B cell (primary cell): ENCODE data around the gene GSTA4. TPM values are rescaled to one million over a fixed set of nuclear protein-coding genes. Genes with fewer than 3 reads are reported as not detected.
"Not testable (repeated sequence)": the region's sequence is repeated elsewhere in the genome, so short reads cannot be mapped to it uniquely, and the experiment has no call there.

ENCODE experiments used
- ATAC-seq: fragments of 200-7000 bp; cut with Tn5 transposase; one replicate; pipeline ENCODE4 v1.10.0; 2021; ENCODE audit warnings: low read depth, mild to moderate bottlenecking, moderate number of reproducible peaks, moderate library complexity
- CTCF ChIA-PET: fragments of 350-600 bp; sonication (Branson Sonifier 250); formaldehyde crosslinking; loops from one replicate; lab custom pipeline; 2021; ENCODE audit warnings: antibody characterized with exemption, inconsistent platforms; lab: Charles Lee
- POLR2A ChIA-PET: fragments of 350-600 bp; sonication (Branson Sonifier 250); formaldehyde crosslinking; loops from one replicate; lab custom pipeline; 2021; ENCODE audit warnings: antibody characterized with exemption; lab: Charles Lee
- DNase-seq: peaks from one replicate; pipeline ENCODE4 v3.0.0; 2013
- H2AFZ ChIP-seq: 2 replicates; pipeline ENCODE4 v1.6.1; 2012; ENCODE audit warnings: mild to moderate bottlenecking, low read depth, low read length; ENCODE audit not compliant: insufficient read depth, poor library complexity, severe bottlenecking
- H3K27ac ChIP-seq, 2 donors: 1 replicate in 1 of 2; 2 replicates in 1 of 2; pipeline ENCODE4 v1.5.1; 2012 to 2013; ENCODE audit warnings: low read length in 2 of 2, mild to moderate bottlenecking in 2 of 2, moderate library complexity in 1 of 2
- H3K27me3 ChIP-seq, 4 experiments: fragments of 200-600 bp in 1 of 4; sonication (generic) in 1 of 4; replicated peaks in 1 of 4; 1 replicate in 2 of 4; 2 replicates in 2 of 4; pipeline versions ENCODE4 v1.6.1 to v1.7.0; 2013 to 2016; ENCODE audit warnings: low read length in 3 of 4, mild to moderate bottlenecking in 2 of 4, mixed read lengths in 1 of 4, moderate library complexity in 1 of 4; ENCODE audit not compliant: insufficient read depth in 4 of 4, control insufficient read depth in 3 of 4; ENCODE audit errors: control extremely low read depth in 1 of 4
- H3K36me3 ChIP-seq, 2 experiments: replicated peaks in 1 of 2; 1 replicate in 1 of 2; 2 replicates in 1 of 2; pipeline versions ENCODE4 v1.6.1 to v1.7.1; 2013; ENCODE audit warnings: low read length in 1 of 2; ENCODE audit not compliant: insufficient read depth in 2 of 2, control insufficient read depth in 1 of 2; ENCODE audit errors: control extremely low read depth in 1 of 2, extremely low read depth in 1 of 2
- H3K4me1 ChIP-seq, 2 donors: fragments of 200-600 bp in 1 of 2; sonication (generic) in 1 of 2; 1 replicate in 1 of 2; 2 replicates in 1 of 2; pipeline versions ENCODE4 v1.5.1 to v1.6.1; 2013 to 2017; ENCODE audit warnings: low read length in 2 of 2; ENCODE audit not compliant: control insufficient read depth in 2 of 2, insufficient read depth in 2 of 2
- H3K4me2 ChIP-seq: replicated peaks from 2 replicates; pipeline ENCODE3; 2012; ENCODE audit warnings: mild to moderate bottlenecking, low read depth, low read length; ENCODE audit not compliant: poor library complexity, severe bottlenecking
- H3K4me3 ChIP-seq, 5 experiments: fragments of 200-600 bp in 1 of 5; sonication (generic) in 1 of 5; 1 replicate in 3 of 5; 2 replicates in 2 of 5; pipeline versions ENCODE4 v1.5.1 to v1.7.0; 2011 to 2016; ENCODE audit warnings: low read length in 4 of 5, mild to moderate bottlenecking in 4 of 5, low read depth in 2 of 5, control low read depth in 1 of 5, moderate library complexity in 1 of 5; ENCODE audit not compliant: insufficient read depth in 1 of 5; ENCODE audit errors: control extremely low read depth in 1 of 5, extremely low read depth in 1 of 5
- H3K79me2 ChIP-seq: fragments of 200-600 bp; sonication (generic); one replicate; pipeline ENCODE4 v1.6.0; 2016; ENCODE audit warnings: low read length; ENCODE audit not compliant: control insufficient read depth, insufficient read depth
- H3K9ac ChIP-seq: fragments of 200-600 bp; sonication (generic); 2 replicates; pipeline ENCODE4 v1.6.1; 2017; ENCODE audit warnings: mild to moderate bottlenecking, low read length, moderate library complexity
- H3K9me3 ChIP-seq, 3 donors: one replicate each; pipeline versions ENCODE4 v1.6.1 to v1.7.1; 2013; ENCODE audit warnings: low read length in 2 of 3; ENCODE audit not compliant: control insufficient read depth in 2 of 3, insufficient read depth in 1 of 3; ENCODE audit errors: control extremely low read depth in 1 of 3
- H4K20me1 ChIP-seq: 2 replicates; pipeline ENCODE4 v1.6.0; 2012; ENCODE audit warnings: mild to moderate bottlenecking, low read length; ENCODE audit not compliant: insufficient read depth, control insufficient read depth, poor library complexity, severe bottlenecking
- H3K27ac Mint-ChIP-seq: one replicate; pipeline ENCODE4 v1.8.0; 2021; ENCODE audit warnings: mixed read lengths
- H3K27me3 Mint-ChIP-seq: one replicate; pipeline ENCODE4 v1.8.0; 2021; ENCODE audit warnings: mixed read lengths
- H3K4me1 Mint-ChIP-seq: one replicate; pipeline ENCODE4 v1.8.0; 2021; ENCODE audit warnings: mixed read lengths
- H3K4me3 Mint-ChIP-seq: one replicate; pipeline ENCODE4 v1.8.0; 2021; ENCODE audit warnings: mixed read lengths
- H3K9me3 Mint-ChIP-seq: one replicate; pipeline ENCODE4 v1.8.0; 2022; ENCODE audit warnings: mixed read lengths; ENCODE audit not compliant: insufficient read depth
- EZH2 ChIP-seq: IDR thresholded peaks from 2 replicates; pipeline ENCODE4 v1.6.1; 2012; ENCODE audit warnings: borderline replicate concordance, low read depth, mild to moderate bottlenecking, moderate library complexity, low read length; ENCODE audit not compliant: insufficient read depth, poor library complexity, severe bottlenecking
- WGBS: methylation state at CpG from one replicate; pipeline ENCODE4 v1.1.5; 2013; ENCODE audit warnings: missing lambda C conversion rate; ENCODE audit not compliant: insufficient coverage; 5-methylcytosine and 5-hydroxymethylcytosine counted together
- intact Hi-C: fragments of 100-400 bp; cut with micrococcal nuclease; formaldehyde crosslinking; loops from one replicate; pipeline ENCODE4 v1.10.0; 2022
- polyA plus RNA-seq: library from polyadenylated mRNA; depleted of rRNA; stranded (reverse); fragments of >200 nt; gene quantifications from 2 replicates; pipeline ENCODE4 v1.2.3, GENCODE V29; 2012
- total RNA-seq, 2 donors: library from RNA; stranded (reverse); fragments of 120-200 nt in 1 of 2; gene quantifications; 1 replicate in 1 of 2; 2 replicates in 1 of 2; pipeline versions ENCODE4 v1.2.3 to v1.2.4, GENCODE V29; 2013 to 2022
- TF ChIP-seq, protein P1 (sequence below): fragments of 200-600 bp; IDR thresholded peaks from one replicate; pipeline ENCODE4 v1.8.0; 2022; ENCODE audit warnings: antibody characterized with exemption, mild to moderate bottlenecking

The GSTA4 gene
- total and polyA plus RNA-seq, 2 donors (not counting 1 experiment from before 2014, with no cell fraction given) = 1.7 to 4.9 TPM

GRCh38 chr6:52964318-52964717 is 30.8 kb downstream of the GSTA4 start:
- no peak overlapping the region for H3K4me3 ChIP-seq
- no peak for TF ChIP-seq EZH2
- TF ChIP-seq, protein P1, sequence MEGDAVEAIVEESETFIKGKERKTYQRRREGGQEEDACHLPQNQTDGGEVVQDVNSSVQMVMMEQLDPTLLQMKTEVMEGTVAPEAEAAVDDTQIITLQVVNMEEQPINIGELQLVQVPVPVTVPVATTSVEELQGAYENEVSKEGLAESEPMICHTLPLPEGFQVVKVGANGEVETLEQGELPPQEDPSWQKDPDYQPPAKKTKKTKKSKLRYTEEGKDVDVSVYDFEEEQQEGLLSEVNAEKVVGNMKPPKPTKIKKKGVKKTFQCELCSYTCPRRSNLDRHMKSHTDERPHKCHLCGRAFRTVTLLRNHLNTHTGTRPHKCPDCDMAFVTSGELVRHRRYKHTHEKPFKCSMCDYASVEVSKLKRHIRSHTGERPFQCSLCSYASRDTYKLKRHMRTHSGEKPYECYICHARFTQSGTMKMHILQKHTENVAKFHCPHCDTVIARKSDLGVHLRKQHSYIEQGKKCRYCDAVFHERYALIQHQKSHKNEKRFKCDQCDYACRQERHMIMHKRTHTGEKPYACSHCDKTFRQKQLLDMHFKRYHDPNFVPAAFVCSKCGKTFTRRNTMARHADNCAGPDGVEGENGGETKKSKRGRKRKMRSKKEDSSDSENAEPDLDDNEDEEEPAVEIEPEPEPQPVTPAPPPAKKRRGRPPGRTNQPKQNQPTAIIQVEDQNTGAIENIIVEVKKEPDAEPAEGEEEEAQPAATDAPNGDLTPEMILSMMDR = no peak
- no CpG with 5 or more reads among the region's 1 CpG for WGBS

DNA sequence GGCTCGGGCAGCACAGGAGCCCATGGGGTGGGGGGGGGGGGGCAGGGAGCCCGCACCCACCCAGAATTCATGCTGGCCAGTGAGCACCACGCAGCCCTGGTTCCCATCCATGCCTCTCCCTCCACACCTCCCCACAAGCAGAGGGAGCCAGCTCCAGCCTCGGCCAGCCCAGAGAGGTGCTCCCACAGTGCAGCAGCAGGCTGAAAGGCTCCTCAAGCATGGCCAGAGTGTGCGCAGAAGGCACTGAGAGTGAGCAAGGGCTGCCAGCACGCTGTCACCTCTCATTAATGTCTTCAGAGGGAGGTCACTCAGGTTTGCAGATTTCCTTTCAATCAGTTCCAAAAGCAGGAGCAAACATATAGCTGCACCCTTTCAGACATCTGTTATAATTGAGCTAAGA is 32.4 kb downstream of the GSTA4 start:
- intact Hi-C loops = no loop called here
- H3K9ac ChIP-seq = no peak overlapping the region
- Mint-ChIP-seq H3K9me3 (no peaks in the 10 kb centered on the region), H3K4me1 (peaks cover 2% of the 10 kb centered on the region), H3K4me3 (no peak overlapping the region), H3K27ac (no peak overlapping the region), H3K27me3 (peaks cover 3% of the 10 kb centered on the region)
- ChIA-PET POLR2A (no interaction called here), CTCF (no interaction called here)
- TF ChIP-seq, protein P1 = no peak
- no peak for TF ChIP-seq EZH2
- H3K27ac ChIP-seq = no peak overlapping the region
- 84% methylated on average over 3 of the region's 6 CpGs for WGBS
- H3K27me3 ChIP-seq = peaks cover 0 to 4% (median 0%) of the 10 kb centered on the region in 4 experiments
- no peaks in the 10 kb centered on the region for H3K4me1 ChIP-seq
- H2AFZ ChIP-seq = no peak overlapping the region
- H3K4me3 ChIP-seq = no peak overlapping the region
- DNase-seq (no peak), ATAC-seq (no peak)
- H4K20me1 ChIP-seq = no peaks in the 10 kb centered on the region
- H3K36me3 ChIP-seq = no peaks in the 10 kb centered on the region
- no peak overlapping the region for H3K4me2 ChIP-seq
- H3K79me2 ChIP-seq = no peaks in the 10 kb centered on the region
- H3K9me3 ChIP-seq = peaks cover 0 to 8% (median 0%) of the 10 kb centered on the region in 3 donors

More at GRCh38 chr6:52964318-52964717, 30.8 kb downstream of the GSTA4 start:
- no peak overlapping the region for H3K27ac Mint-ChIP-seq
- Histone ChIP-seq H3K79me2 (no peaks in the 10 kb centered on the region), H2AFZ (no peak overlapping the region), H3K9me3 (peaks cover 0 to 8% (median 0%) of the 10 kb centered on the region in 3 donors), H3K36me3 (no peaks in the 10 kb centered on the region), H3K27ac (no peak overlapping the region), H3K4me1 (no peaks in the 10 kb centered on the region), H3K4me2 (no peak overlapping the region), H4K20me1 (no peaks in the 10 kb centered on the region), H3K9ac (no peak overlapping the region), H3K27me3 (peaks cover 0 to 4% (median 0%) of the 10 kb centered on the region in 4 experiments)
- intact Hi-C loops = no loop called here
- ATAC-seq (no peak), DNase-seq (no peak)
- no peak overlapping the region for H3K4me3 Mint-ChIP-seq
- H3K27me3 Mint-ChIP-seq = peaks cover 3% of the 10 kb centered on the region
- H3K9me3 Mint-ChIP-seq = no peaks in the 10 kb centered on the region
- ChIA-PET POLR2A (no interaction called here), CTCF (no interaction called here)
- peaks cover 2% of the 10 kb centered on the region for H3K4me1 Mint-ChIP-seq

GRCh38 chr6:52961022-52961421 is 34.1 kb downstream of the GSTA4 start:
- 83% methylated on average over 10 of the region's 10 CpGs for WGBS
- H3K9me3 Mint-ChIP-seq, H3K27ac ChIP-seq, H3K4me2 ChIP-seq, H3K79me2 ChIP-seq, CTCF ChIA-PET, H4K20me1 ChIP-seq, H3K4me1 Mint-ChIP-seq, H3K36me3 ChIP-seq, H3K4me1 ChIP-seq, H3K27ac Mint-ChIP-seq, H3K4me3 Mint-ChIP-seq, H3K4me3 ChIP-seq, H3K9ac ChIP-seq, POLR2A ChIA-PET, H2AFZ ChIP-seq, H3K27me3 Mint-ChIP-seq, H3K9me3 ChIP-seq, DNase-seq, intact Hi-C loops, H3K27me3 ChIP-seq, ATAC-seq: not testable (repeated sequence)
